Stimulated activated CD8-positive, alpha-beta memory T cell treated with anti-CD3 and anti-CD28 coated beads, Interleukin-15, amount 100 ng/mL, for 1 hour (primary cell): ENCODE data around the gene SLC2A6.

ENCODE experiments used
- DNase-seq: peaks from one replicate; pipeline ENCODE4 v3.0.0-alpha.2; 2020; ENCODE audit warnings: low read depth

The SLC2A6 gene

GRCh38 chr9:133437753-133438531 is 41.0 kb downstream of the SLC2A6 start:
- no peak for DNase-seq

DNA sequence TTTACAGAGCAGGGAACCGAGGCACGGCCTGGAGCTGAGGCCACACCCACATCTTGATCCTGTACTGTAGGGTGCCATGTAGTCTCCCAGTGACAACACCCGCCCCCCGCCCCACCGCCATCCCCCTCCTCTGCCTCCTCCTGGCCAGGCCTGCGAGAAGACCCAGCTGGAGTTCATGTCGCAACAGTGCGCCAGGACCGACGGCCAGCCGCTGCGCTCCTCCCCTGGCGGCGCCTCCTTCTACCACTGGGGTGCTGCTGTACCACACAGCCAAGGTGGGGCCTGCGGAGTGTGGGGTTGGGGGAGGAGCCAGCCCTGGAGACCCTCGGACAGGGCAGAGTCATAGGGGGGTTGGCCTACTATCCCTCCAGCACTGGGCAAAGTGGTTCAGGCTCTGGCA is 42.2 kb downstream of the SLC2A6 start:
- DNase-seq, result no peak

DNA sequence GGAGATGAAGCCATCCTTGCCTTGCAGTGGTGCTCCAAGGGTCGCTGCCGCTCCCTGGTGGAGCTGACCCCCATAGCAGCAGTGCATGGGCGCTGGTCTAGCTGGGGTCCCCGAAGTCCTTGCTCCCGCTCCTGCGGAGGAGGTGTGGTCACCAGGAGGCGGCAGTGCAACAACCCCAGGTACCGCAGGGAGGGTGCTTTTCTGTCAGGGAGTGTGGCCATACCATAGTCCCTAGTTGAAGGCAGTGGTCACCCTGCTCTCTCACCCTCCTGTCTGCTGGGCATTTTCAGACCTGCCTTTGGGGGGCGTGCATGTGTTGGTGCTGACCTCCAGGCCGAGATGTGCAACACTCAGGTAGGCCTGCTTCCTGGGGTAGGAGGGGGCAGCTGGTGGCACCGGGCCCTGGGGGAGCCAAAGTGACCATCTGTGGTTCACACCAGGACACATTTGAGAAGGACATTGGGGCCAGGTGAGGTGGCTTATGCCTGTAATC is 45.5 kb downstream of the SLC2A6 start:
- DNase-seq, result no peak

DNA sequence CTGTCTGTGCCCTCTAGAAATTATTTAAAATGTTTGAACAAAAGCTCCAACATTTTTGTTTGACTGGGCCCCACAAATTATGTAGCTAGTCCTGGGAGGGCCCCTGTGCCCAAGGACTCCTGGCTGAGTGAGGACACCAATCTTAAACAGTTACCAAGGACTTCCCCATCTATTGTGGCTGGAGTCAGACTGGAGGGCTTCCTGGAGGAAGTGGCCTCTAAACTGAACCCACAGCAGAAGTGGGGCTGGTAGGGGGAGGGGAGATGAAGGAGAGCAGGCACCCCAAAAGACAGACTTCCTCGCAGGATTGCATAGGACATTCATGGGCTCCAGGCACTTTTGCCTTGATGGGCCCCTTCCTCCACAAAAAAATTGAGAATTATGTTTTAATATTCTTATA is 48.7 kb downstream of the SLC2A6 start:
- DNase-seq, result no peak

GRCh38 chr9:133429641-133430161 is 49.2 kb downstream of the SLC2A6 start:
- DNase-seq, result no peak

- no peak for DNase-seq
Observed at GRCh38 chr9:133429214-133429613, 49.7 kb downstream of the SLC2A6 start.

GRCh38 chr9:133428617-133429101 is 50.2 kb downstream of the SLC2A6 start:
- DNase-seq, result no peak

GRCh38 chr9:133427658-133428348 is 51.1 kb downstream of the SLC2A6 start:
- DNase-seq, result no peak

GRCh38 chr9:133426011-133426410 is 52.9 kb downstream of the SLC2A6 start:
- no peak for DNase-seq

DNA sequence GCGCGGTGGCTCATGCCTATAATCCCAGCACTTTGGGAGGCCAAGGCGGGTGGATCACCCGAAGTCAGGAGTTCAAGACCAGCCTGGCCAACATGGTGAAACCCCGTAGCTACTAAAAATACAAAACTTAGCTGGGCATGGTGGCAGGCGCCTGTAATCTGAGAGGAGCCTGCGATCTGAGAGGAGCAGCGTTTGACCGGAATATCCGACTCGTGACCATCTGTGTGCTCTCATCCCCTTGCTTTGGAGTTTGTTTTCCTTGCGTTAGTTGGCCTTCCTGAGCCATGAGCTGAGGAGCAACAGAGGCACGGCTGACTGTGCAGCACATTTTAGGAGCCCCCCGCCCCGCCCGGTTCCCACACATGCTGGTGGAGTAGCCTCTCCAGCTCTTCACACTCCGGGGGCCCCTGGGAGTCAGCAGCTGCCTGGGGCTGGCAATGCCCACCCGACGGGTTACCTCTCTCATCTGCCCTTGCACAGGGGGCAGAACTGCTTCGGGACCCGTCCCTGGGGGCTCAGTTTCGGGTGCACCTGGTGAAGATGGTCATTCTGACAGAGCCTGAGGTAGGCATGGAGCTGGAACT is 53.8 kb downstream of the SLC2A6 start:
- DNase-seq, result no peak

- no peak for DNase-seq
Observed at GRCh38 chr9:133424187-133424586, 54.7 kb downstream of the SLC2A6 start.

GRCh38 chr9:133423216-133423615 is 55.7 kb downstream of the SLC2A6 start:
- no peak for DNase-seq

GRCh38 chr9:133421615-133422542 is 57.0 kb downstream of the SLC2A6 start, which contains the start of gene ADAMTS13:
TSS of gene ADAMTS13 (plus strand) at chr9:133422367. CDS start at chr9:133422444, 77 bp downstream.
- DNase-seq, result no peak
